ENCODE measurements around the gene KLHL20.
"Not testable (repeated sequence)": the region's sequence is repeated elsewhere in the genome, so short reads cannot be mapped to it uniquely, and the experiment has no call there.

KLHL20 gene

GRCh38 chr1:173715538-173715844 lies 710 bp downstream of the KLHL20 start:
- peak overlapping the region; percentile 97 for H3K27ac Mint-ChIP-seq
- H3K4me1 Mint-ChIP-seq (ENCODE audit: low read depth) = peaks cover 24% of the 10 kb centered on the region
- H3K36me3 Mint-ChIP-seq (ENCODE audit: low read depth) = peaks cover 10% of the 10 kb centered on the region
- peak overlapping the region; percentile 97 for H3K4me3 Mint-ChIP-seq
- peaks cover 16% of the 10 kb centered on the region for H3K27me3 Mint-ChIP-seq (ENCODE audit: low read depth)
- peaks cover 4% of the 10 kb centered on the region for H3K9me3 Mint-ChIP-seq

GRCh38 chr1:173717238-173717637 lies 2.5 kb downstream of the KLHL20 start:
- H3K4me3 Mint-ChIP-seq = peak overlapping the region; percentile 51
- H3K9me3 Mint-ChIP-seq = peaks cover 4% of the 10 kb centered on the region

GRCh38 chr1:173731331-173731730 lies 16.6 kb downstream of the KLHL20 start:
- not testable (repeated sequence) for H3K27me3 Mint-ChIP-seq (ENCODE audit: low read depth); H3K4me3 Mint-ChIP-seq; H3K4me1 Mint-ChIP-seq (ENCODE audit: low read depth); H3K27ac Mint-ChIP-seq
- H3K36me3 Mint-ChIP-seq (ENCODE audit: low read depth) = peaks cover 39% of the 10 kb centered on the region
- peaks cover 17% of the 10 kb centered on the region for H3K9me3 Mint-ChIP-seq

More at GRCh38 chr1:173717238-173717637, 2.5 kb downstream of the KLHL20 start:
- Mint-ChIP-seq H3K27me3 (ENCODE audit: low read depth) (peaks cover 6% of the 10 kb centered on the region), H3K4me1 (ENCODE audit: low read depth) (peaks cover 30% of the 10 kb centered on the region), H3K36me3 (ENCODE audit: low read depth) (peaks cover 20% of the 10 kb centered on the region), H3K27ac (no peak overlapping the region)

- Mint-ChIP-seq H3K9me3 (peaks cover 10% of the 10 kb centered on the region), H3K36me3 (ENCODE audit: low read depth) (peaks cover 31% of the 10 kb centered on the region), H3K4me3 (no peak overlapping the region), H3K4me1 (ENCODE audit: low read depth) (peaks cover 5% of the 10 kb centered on the region), H3K27ac (no peak overlapping the region), H3K27me3 (ENCODE audit: low read depth) (no peaks in the 10 kb centered on the region)
Observed at GRCh38 chr1:173733912-173734311, 19.1 kb downstream of the KLHL20 start.

GRCh38 chr1:173736104-173736503 lies 21.3 kb downstream of the KLHL20 start:
- H3K27ac Mint-ChIP-seq; H3K4me3 Mint-ChIP-seq; H3K4me1 Mint-ChIP-seq (ENCODE audit: low read depth); H3K9me3 Mint-ChIP-seq; H3K27me3 Mint-ChIP-seq (ENCODE audit: low read depth): not testable (repeated sequence)
- H3K36me3 Mint-ChIP-seq (ENCODE audit: low read depth) = peaks cover 39% of the 10 kb centered on the region

GRCh38 chr1:173742203-173742886 lies 27.6 kb downstream of the KLHL20 start:
- H3K27me3 Mint-ChIP-seq (ENCODE audit: low read depth) = no peaks in the 10 kb centered on the region
- no peaks in the 10 kb centered on the region for H3K9me3 Mint-ChIP-seq
- no peak overlapping the region for H3K4me3 Mint-ChIP-seq
- H3K4me1 Mint-ChIP-seq (ENCODE audit: low read depth) = peaks cover 1% of the 10 kb centered on the region
- H3K27ac Mint-ChIP-seq = no peak overlapping the region
- peaks cover 39% of the 10 kb centered on the region for H3K36me3 Mint-ChIP-seq (ENCODE audit: low read depth)

GRCh38 chr1:173744651-173745050 lies 29.9 kb downstream of the KLHL20 start:
- H3K9me3 Mint-ChIP-seq = no peaks in the 10 kb centered on the region

GRCh38 chr1:173749137-173749536 lies 34.4 kb downstream of the KLHL20 start:
- peaks cover 23% of the 10 kb centered on the region for H3K36me3 Mint-ChIP-seq (ENCODE audit: low read depth)
- H3K9me3 Mint-ChIP-seq = no peaks in the 10 kb centered on the region
- H3K27me3 Mint-ChIP-seq (ENCODE audit: low read depth) = no peaks in the 10 kb centered on the region
- no peaks in the 10 kb centered on the region for H3K4me1 Mint-ChIP-seq (ENCODE audit: low read depth)
- no peak overlapping the region for H3K27ac Mint-ChIP-seq
- H3K4me3 Mint-ChIP-seq = no peak overlapping the region

More at GRCh38 chr1:173744651-173745050, 29.9 kb downstream of the KLHL20 start:
- Mint-ChIP-seq H3K27me3 (ENCODE audit: low read depth) (no peaks in the 10 kb centered on the region), H3K27ac (no peak overlapping the region), H3K36me3 (ENCODE audit: low read depth) (peaks cover 37% of the 10 kb centered on the region), H3K4me1 (ENCODE audit: low read depth) (no peaks in the 10 kb centered on the region), H3K4me3 (no peak overlapping the region)

GRCh38 chr1:173753830-173754229 lies 39.0 kb downstream of the KLHL20 start:
- Mint-ChIP-seq H3K27me3 (ENCODE audit: low read depth) (no peaks in the 10 kb centered on the region), H3K36me3 (ENCODE audit: low read depth) (peaks cover 43% of the 10 kb centered on the region), H3K9me3 (no peaks in the 10 kb centered on the region), H3K4me1 (ENCODE audit: low read depth) (no peaks in the 10 kb centered on the region), H3K4me3 (no peak overlapping the region), H3K27ac (no peak overlapping the region)

- Mint-ChIP-seq H3K27ac (no peak overlapping the region), H3K4me1 (ENCODE audit: low read depth) (peaks cover 6% of the 10 kb centered on the region), H3K36me3 (ENCODE audit: low read depth) (peaks cover 66% of the 10 kb centered on the region), H3K27me3 (ENCODE audit: low read depth) (no peaks in the 10 kb centered on the region), H3K4me3 (no peak overlapping the region), H3K9me3 (peaks cover 27% of the 10 kb centered on the region)
Observed at GRCh38 chr1:173757666-173758065, 42.9 kb downstream of the KLHL20 start.

- Mint-ChIP-seq H3K4me1 (ENCODE audit: low read depth) (peaks cover 6% of the 10 kb centered on the region), H3K9me3 (peaks cover 32% of the 10 kb centered on the region), H3K36me3 (ENCODE audit: low read depth) (peaks cover 67% of the 10 kb centered on the region), H3K27ac (no peak overlapping the region), H3K27me3 (ENCODE audit: low read depth) (no peaks in the 10 kb centered on the region), H3K4me3 (no peak overlapping the region)
Observed at GRCh38 chr1:173758110-173758509, 43.3 kb downstream of the KLHL20 start.

- Mint-ChIP-seq H3K27me3 (ENCODE audit: low read depth) (no peaks in the 10 kb centered on the region), H3K36me3 (ENCODE audit: low read depth) (peaks cover 70% of the 10 kb centered on the region), H3K4me1 (ENCODE audit: low read depth) (peaks cover 6% of the 10 kb centered on the region), H3K4me3 (no peak overlapping the region), H3K9me3 (peaks cover 39% of the 10 kb centered on the region), H3K27ac (no peak overlapping the region)
Observed at GRCh38 chr1:173758980-173759379, 44.2 kb downstream of the KLHL20 start.

GRCh38 chr1:173764331-173764730 lies 49.5 kb downstream of the KLHL20 start:
- not testable (repeated sequence) for H3K4me3 Mint-ChIP-seq; H3K27me3 Mint-ChIP-seq (ENCODE audit: low read depth); H3K27ac Mint-ChIP-seq; H3K4me1 Mint-ChIP-seq (ENCODE audit: low read depth)
- peaks cover 51% of the 10 kb centered on the region for H3K36me3 Mint-ChIP-seq (ENCODE audit: low read depth)
- peaks cover 48% of the 10 kb centered on the region for H3K9me3 Mint-ChIP-seq

GRCh38 chr1:173768206-173768605 lies 53.4 kb downstream of the KLHL20 start:
- Mint-ChIP-seq H3K9me3 (peaks cover 15% of the 10 kb centered on the region), H3K27me3 (ENCODE audit: low read depth) (no peaks in the 10 kb centered on the region), H3K4me1 (ENCODE audit: low read depth) (no peaks in the 10 kb centered on the region), H3K36me3 (ENCODE audit: low read depth) (peaks cover 24% of the 10 kb centered on the region), H3K27ac (no peak overlapping the region), H3K4me3 (no peak overlapping the region)

- Mint-ChIP-seq H3K27ac (no peak overlapping the region), H3K4me1 (ENCODE audit: low read depth) (no peaks in the 10 kb centered on the region), H3K27me3 (ENCODE audit: low read depth) (no peaks in the 10 kb centered on the region), H3K4me3 (no peak overlapping the region), H3K36me3 (ENCODE audit: low read depth) (peaks cover 19% of the 10 kb centered on the region), H3K9me3 (peaks cover 10% of the 10 kb centered on the region)
Observed at GRCh38 chr1:173768827-173769226, 54.0 kb downstream of the KLHL20 start.

- H3K36me3 Mint-ChIP-seq (ENCODE audit: low read depth) = peaks cover 12% of the 10 kb centered on the region
- H3K27ac Mint-ChIP-seq; H3K4me1 Mint-ChIP-seq (ENCODE audit: low read depth); H3K9me3 Mint-ChIP-seq; H3K27me3 Mint-ChIP-seq (ENCODE audit: low read depth); H3K4me3 Mint-ChIP-seq: not testable (repeated sequence)
Observed at GRCh38 chr1:173770330-173770729, 55.5 kb downstream of the KLHL20 start.
